ENCODE results near the gene C4orf51. TPM values are rescaled to one million over a fixed set of nuclear protein-coding genes. Genes with fewer than 3 reads are reported as not detected.

Gene C4orf51
- total and polyA plus RNA-seq, 2 of the 13 experiments (the other 11 are each of a cell fraction or from before 2014, with no cell fraction given): not detected

DNA sequence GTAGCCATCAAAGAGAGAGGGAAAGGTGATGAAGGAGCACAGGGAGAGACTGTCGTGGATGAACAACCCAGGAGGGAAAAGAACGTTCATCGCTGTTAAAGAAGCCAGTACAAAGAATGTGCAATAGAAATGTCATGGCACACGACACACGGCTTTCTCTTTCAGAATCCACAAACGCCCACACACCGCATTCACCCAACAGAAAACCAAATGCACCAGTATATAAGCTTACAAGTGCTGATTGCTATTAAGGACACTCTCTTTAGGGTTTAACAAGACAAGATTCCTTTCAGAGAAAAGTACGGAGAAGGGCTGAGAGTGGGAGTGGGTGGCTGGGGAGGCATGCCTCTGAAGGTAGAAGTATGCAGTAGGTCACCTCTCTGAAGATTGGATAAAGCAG, 80.2 kb downstream of the C4orf51 start (continued):
- TF ChIP-seq FOXP4 (CRISPR knock-in tag; IDR thresholded peaks at IDR 0.05): no peak

DNA sequence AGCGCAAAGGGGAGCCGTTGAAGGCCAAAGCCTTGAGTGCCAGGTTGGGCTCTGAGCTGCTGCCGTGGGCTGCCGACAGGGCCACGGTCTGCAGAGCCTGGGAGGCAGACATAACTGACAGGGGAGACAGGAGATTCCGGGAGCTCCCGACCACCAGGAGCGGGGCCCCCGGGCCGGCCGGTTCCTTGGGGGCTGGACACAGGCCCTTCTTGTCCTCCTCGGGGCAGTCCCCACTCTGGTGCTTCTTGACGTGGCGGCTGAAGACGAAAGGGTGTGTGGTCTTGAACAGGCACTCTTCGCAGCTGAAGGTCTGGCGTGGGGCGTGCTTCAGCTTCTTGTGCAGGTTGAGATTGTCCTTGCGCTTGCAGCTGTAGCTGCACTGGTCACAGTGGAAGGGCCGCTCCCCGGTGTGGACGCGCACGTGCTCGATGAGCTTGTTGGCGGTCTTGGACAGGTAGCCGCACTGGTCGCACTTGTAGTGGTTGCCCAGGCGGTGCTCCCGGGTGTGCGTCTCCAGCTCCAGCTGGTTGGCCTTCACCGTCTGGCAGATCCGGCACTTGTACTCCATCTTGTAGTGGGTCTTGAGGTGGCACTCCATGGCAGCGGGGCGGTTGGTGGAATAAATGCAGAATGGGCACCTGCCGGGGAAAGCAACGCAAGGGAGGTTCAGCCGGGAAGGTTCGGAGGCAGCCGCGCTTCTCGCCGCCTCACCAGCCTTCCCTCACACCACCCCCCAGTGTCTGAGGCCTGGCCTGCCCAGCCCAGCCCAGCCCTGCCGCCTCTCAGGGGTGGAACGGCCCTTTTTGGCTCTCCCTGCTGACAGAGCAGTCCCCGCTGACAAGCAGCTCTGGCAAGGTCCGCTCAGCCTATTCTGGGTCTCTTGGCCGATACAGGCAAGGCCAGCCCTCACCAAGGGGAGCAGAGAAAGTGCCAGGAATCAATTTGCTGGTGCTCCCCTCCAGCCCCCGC, 81.3 kb downstream of the C4orf51 start:
- in situ Hi-C loops (cut with HindIII; ENCODE audit: extremely low pct_ligation_motif_present, low pct_unique_long_range_greater_than_20kb): no loop called here
- Histone ChIP-seq H3K4me3 (replicated peaks in 1 of 3; ENCODE audit: insufficient read depth in 1 of 3, low read depth in 2 of 3, low read length in 3 of 3) (no peak overlapping the region), H2AFZ (ENCODE audit: low read length) (no peak overlapping the region), H3K27me3 (ENCODE audit: control insufficient read depth in 1 of 2, insufficient read depth in 2 of 2, low read length in 2 of 2) (no peaks in the 10 kb centered on the region; a peak in 1 of 5 replicates), H3K36me3 (replicated peaks in 1 of 2; ENCODE audit: control insufficient read depth in 1 of 2, insufficient read depth in 2 of 2, low read length in 2 of 2) (peaks cover 11 to 44% of the 10 kb centered on the region in 2 experiments; a peak in 4 of 5 replicates), H3K4me2 (ENCODE audit: low read depth, low read length) (no peak overlapping the region), H3K4me1 (ENCODE audit: insufficient read depth, low read length) (no peaks in the 10 kb centered on the region), H3K9ac (ENCODE audit: insufficient read depth, low read depth, low read length) (no peak overlapping the region), H3K79me2 (ENCODE audit: insufficient read depth, low read length) (no peaks in the 10 kb centered on the region), H3K27ac (ENCODE audit: extremely low read length, insufficient read depth, low read length) (no peak overlapping the region), H3K9me3 (ENCODE audit: low read length) (no peaks in the 10 kb centered on the region), H4K20me1 (ENCODE audit: insufficient read depth, low read length) (no peaks in the 10 kb centered on the region)
- ChIA-PET POLR2A (no interaction called here), CTCF (ENCODE audit: low intra/inter-chr PET ratio, low total read pairs) (no interaction called here)
- intact Hi-C loops (cut with micrococcal nuclease; ENCODE audit: unreplicated experiment): no loop called here
- no peak for TF ChIP-seq HMGXB4 (CRISPR knock-in tag; IDR thresholded peaks at IDR 0.05; ENCODE audit: borderline replicate concordance in 1 of 2, low read depth in 1 of 2)
- TF ChIP-seq ARNT (IDR thresholded peaks at IDR 0.05): no peak
- no TSS peak for BruUV-seq (replicated peaks)
- DNase-seq (ENCODE audit: low spot score) (no peak), FAIRE-seq (no peak), ATAC-seq (no peak)
- 96% methylated on average over 25 of the region's 49 CpGs for WGBS (ENCODE audit: low lambda C conversion rate)

Measured in HepG2 (cell line).